GM21576 (cell line): Measurements from ENCODE around the gene HERPUD2.
"Not testable (repeated sequence)": the region's sequence is repeated elsewhere in the genome, so short reads cannot be mapped to it uniquely, and the experiment has no call there.

Experiments used
- ATAC-seq: cut with Tn5 transposase; IDR thresholded peaks from one replicate; pipeline ENCODE4 v1.9.1; 2021; ENCODE audit warnings: mild to moderate bottlenecking, moderate library complexity; ENCODE audit not compliant: unreplicated experiment

The HERPUD2 gene

DNA sequence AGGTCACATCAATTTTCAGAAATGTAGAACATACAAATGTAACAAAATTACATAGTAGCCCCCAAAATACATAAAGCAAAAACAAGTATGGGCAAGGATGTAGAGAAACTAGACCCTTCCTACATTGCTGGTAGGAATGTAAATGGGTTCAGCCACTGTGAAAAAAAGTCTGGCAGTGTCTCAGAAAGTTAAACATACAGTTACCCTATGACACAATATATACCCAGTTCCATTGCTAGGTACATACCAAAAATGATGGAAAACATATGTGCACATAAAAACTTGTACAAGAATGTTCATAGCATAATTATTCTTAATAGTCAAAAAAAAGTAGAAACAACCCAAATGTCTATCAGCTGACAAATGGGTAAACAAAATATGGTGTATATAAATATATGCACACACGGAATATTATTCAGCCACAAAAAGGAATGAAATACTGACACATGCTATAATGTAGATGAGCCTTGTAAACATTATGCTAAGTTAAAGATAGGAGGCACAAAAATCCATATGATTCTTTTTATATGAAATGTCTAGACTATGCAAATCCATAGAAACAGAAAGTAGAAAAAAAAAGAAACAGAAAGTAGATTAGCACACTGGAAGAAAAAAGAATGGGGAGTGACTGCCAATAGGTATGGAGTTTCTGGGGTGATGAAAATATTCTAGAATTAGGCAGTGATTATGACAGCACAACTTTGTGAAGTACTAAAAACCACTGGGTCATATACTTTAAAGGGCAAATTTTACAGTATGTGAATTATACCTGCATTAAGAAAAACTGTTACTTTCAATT, 13.5 kb downstream of the HERPUD2 start:
- ATAC-seq = no peak

DNA sequence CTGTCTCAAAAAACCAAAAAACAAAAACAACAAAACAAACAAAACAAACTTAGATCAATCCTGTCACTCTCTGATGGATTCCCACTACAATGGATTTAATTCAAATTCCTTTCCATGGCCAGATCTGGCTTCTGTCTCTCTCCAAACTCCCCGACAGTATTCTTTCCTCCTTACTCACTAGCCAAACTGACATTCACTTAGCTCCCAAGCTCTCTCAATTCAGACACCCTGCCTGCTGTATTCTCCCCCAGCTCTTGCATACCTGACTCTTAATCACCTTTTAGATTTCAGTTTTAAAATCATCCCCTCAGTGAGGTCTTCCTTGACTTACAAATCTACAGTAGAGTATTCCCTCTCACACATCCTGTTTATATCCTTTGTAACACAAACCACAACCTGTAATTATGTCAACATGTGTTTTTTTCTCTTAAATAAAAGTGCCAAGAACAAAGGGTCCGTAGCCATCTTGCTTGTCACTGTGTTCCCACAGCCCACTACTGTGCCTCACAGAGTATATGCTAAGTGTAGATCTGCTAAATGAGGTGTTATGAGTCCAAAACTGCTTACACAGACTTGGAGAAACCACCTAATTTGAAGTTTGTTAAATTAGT, 14.4 kb downstream of the HERPUD2 start:
- ATAC-seq = no peak

GRCh38 chr7:35677582-35678356, 17.2 kb downstream of the HERPUD2 start:
- no peak for ATAC-seq

- no peak for ATAC-seq
Measured at GRCh38 chr7:35676211-35676610, 18.7 kb downstream of the HERPUD2 start.

- no peak for ATAC-seq
Measured at GRCh38 chr7:35670856-35671569, 23.9 kb downstream of the HERPUD2 start.

- ATAC-seq = not testable (repeated sequence)
Measured at GRCh38 chr7:35660411-35660810, 34.5 kb downstream of the HERPUD2 start.

GRCh38 chr7:35658606-35659201, 36.2 kb downstream of the HERPUD2 start:
- ATAC-seq = no peak

- ATAC-seq = no peak
Measured at GRCh38 chr7:35657125-35657524, 37.8 kb downstream of the HERPUD2 start.

DNA sequence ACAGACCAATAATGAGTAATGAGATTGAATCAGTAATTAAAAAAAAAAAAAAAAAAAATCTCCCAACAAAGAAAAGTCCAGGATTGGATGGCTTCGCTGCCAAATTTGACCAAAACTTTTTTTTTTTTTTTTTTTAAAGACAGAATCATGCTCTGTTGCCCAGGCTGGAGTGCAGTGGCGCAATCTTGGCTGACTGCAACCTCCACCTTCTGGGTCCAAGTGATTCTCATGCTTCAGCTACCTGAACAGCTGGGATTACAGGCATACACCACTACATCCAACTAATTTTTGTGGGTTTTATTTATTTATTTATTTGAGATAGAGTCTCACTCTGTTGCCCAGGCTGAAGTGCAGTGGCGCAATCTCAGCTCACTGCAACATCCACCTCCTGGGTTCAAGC, 40.4 kb downstream of the HERPUD2 start:
- not testable (repeated sequence) for ATAC-seq

DNA sequence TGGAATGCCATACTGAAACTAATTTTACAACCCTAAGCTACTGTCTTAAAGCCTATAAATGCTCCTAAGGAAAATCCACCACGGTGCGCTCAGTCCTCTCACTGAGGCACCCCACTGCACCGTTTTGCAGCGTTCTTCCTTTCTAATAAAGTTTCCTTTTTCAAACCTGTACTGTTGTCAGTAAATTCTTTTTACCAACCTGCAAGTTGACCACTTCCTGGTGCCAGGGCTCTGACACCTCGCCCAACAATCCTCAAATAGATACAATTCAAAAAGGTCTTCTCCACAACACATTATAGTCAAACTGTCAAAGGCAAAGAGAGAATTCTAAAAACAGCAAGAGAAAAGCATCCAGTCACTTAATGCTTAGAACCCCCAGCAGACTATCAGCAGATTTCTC, 42.8 kb downstream of the HERPUD2 start:
- ATAC-seq = no peak

DNA sequence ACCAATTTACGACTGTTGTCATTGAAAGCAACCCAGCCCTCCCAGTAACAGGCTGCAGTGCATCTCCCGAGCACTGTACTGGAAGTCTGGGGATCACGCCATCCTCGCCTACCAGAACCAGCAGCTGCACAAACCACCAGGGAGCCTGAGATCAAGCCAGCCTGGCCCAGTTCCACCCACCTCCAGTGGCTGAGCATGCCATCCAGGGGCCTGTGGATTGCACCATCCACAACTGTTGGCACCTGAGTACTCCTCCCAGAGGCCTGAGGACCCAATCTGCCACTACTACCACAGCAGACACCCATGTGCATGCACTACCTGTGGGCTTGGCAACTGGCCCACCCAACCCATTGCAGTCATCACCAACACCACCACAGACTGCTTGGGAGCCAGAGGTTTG, 44.2 kb downstream of the HERPUD2 start:
- no peak for ATAC-seq

DNA sequence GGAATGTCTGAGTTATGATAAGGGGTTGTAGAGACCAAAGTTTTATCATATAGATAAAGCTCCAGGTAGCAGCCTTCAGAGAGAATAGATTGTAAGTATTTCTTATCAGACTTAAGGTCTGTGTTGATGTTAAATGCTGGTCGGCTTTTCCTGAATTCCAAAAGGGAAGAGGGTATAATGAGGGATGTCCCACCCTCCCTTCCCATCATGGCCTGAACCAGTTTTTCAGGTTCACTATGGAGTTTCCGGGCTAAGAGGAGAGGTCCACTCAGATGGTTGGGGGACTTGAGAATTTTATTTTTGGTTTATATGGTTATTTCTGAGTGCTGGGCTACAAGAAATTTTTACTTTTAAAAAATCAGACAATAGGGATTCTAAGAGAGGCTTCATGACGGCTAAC, 45.2 kb downstream of the HERPUD2 start:
- no peak for ATAC-seq

- ATAC-seq = no peak
Measured at GRCh38 chr7:35648367-35648766, 46.6 kb downstream of the HERPUD2 start.

DNA sequence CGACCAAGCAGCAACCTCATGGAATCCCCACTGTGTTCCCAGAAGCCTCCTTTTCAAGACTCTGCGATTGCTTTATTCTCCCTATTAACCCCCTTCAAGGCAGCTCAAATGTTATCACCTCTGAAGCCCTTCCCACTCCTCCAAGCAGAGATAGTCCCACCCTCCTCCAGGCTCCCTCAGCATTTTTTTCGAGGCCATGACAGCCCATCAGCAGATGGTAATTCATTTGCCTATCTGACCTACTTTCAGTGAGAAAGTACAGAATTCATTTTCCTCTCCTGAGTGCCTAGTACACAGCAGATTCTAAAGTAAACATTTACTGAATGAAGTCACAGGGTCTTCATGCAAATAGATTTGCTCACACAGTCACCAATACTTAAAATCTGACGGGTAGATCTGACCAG, 47.8 kb downstream of the HERPUD2 start:
- no peak for ATAC-seq

- ATAC-seq = no peak
Measured at GRCh38 chr7:35646289-35647023, 48.5 kb downstream of the HERPUD2 start.

- ATAC-seq = no peak
Measured at GRCh38 chr7:35645691-35646090, 49.2 kb downstream of the HERPUD2 start.

- ATAC-seq = no peak
Measured at GRCh38 chr7:35630024-35630972, 64.6 kb downstream of the HERPUD2 start.

GRCh38 chr7:35624299-35625186, 70.4 kb downstream of the HERPUD2 start:
- ATAC-seq = peak; percentile 76
